Fibroblast of lung (primary cell): ENCODE data around the gene SBNO1.

Source experiments
- EZH2 ChIP-seq: IDR thresholded peaks from 2 replicates; pipeline ENCODE4 v1.5.1; 2012; ENCODE audit warnings: low read length, control low read depth, mild to moderate bottlenecking; ENCODE audit errors: missing control alignments
- TF ChIP-seq, protein P1 (sequence below), 2 donors: IDR thresholded peaks in 1 of 2; conservative IDR thresholded peaks in 1 of 2; 1 replicate in 1 of 2; 2 replicates in 1 of 2; pipeline ENCODE4 v1.5.1; 2011 to 2012; ENCODE audit warnings: low read length in 2 of 2, control low read depth in 1 of 2, inconsistent platforms in 1 of 2, low read depth in 1 of 2, mild to moderate bottlenecking in 1 of 2

DNA sequence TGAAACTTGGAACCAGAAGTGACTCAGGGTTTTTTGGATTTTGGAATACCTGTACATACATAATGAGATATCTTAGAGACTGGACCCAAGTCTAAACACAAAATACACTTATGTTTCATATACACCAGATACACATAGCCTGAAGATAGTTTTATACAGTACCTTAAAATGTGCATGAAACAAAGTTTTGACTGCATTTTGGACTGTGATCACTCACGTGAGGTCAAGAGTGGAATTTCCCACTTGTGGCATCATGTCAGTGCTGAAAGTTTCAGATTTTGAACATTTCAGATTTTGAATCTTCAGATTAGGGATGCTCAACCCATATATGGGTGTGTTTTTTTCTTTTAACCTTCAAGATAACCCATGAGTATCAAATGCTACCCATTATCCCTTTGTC lies 6.6 kb downstream of the SBNO1 start:
- no peak for TF ChIP-seq EZH2
- TF ChIP-seq, protein P1, sequence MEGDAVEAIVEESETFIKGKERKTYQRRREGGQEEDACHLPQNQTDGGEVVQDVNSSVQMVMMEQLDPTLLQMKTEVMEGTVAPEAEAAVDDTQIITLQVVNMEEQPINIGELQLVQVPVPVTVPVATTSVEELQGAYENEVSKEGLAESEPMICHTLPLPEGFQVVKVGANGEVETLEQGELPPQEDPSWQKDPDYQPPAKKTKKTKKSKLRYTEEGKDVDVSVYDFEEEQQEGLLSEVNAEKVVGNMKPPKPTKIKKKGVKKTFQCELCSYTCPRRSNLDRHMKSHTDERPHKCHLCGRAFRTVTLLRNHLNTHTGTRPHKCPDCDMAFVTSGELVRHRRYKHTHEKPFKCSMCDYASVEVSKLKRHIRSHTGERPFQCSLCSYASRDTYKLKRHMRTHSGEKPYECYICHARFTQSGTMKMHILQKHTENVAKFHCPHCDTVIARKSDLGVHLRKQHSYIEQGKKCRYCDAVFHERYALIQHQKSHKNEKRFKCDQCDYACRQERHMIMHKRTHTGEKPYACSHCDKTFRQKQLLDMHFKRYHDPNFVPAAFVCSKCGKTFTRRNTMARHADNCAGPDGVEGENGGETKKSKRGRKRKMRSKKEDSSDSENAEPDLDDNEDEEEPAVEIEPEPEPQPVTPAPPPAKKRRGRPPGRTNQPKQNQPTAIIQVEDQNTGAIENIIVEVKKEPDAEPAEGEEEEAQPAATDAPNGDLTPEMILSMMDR (conservative IDR thresholded peaks at IDR 0.05 in 1 of 2, IDR thresholded peaks at IDR 0.05 in 1 of 2; ENCODE audit: low read depth in 1 of 2, low read length in 2 of 2) = no peak
